Pulmonary artery endothelial cell (primary cell): ENCODE data around the gene SMARCAL1. TPM values are rescaled to one million over a fixed set of nuclear protein-coding genes. Genes with fewer than 3 reads are reported as not detected.

Source experiments
- DNase-seq: peaks from one replicate; pipeline ENCODE4 v3.0.0-alpha.2; 2011; ENCODE audit warnings: low read depth, low spot score
- total RNA-seq: library from RNA; depleted of rRNA; stranded (reverse); fragments of >200 nt; gene quantifications from 2 replicates; pipeline ENCODE4 v1.2.3, GENCODE V29; 2014

The SMARCAL1 gene
- total RNA-seq, 1 donor from 2014 or later = 11.0 TPM

- no peak for DNase-seq
These were observed 14.7 kb downstream of the SMARCAL1 start for GRCh38 chr2:216426938-216427337.

GRCh38 chr2:216428618-216429350 lies 16.5 kb downstream of the SMARCAL1 start:
- no peak for DNase-seq

GRCh38 chr2:216429428-216429827 lies 17.1 kb downstream of the SMARCAL1 start:
- DNase-seq = no peak

- no peak for DNase-seq
These were observed 18.7 kb downstream of the SMARCAL1 start for GRCh38 chr2:216430811-216431530.

GRCh38 chr2:216431531-216431856 lies 19.2 kb downstream of the SMARCAL1 start:
- no peak for DNase-seq

GRCh38 chr2:216436383-216436782 lies 24.1 kb downstream of the SMARCAL1 start:
- no peak for DNase-seq

- no peak for DNase-seq
These were observed 29.2 kb downstream of the SMARCAL1 start for GRCh38 chr2:216441308-216442010.

- no peak for DNase-seq
These were observed 33.2 kb downstream of the SMARCAL1 start for GRCh38 chr2:216445501-216445900.

- DNase-seq = no peak
These were observed 34.1 kb downstream of the SMARCAL1 start for GRCh38 chr2:216446343-216446742.

- no peak for DNase-seq
These were observed 35.0 kb downstream of the SMARCAL1 start for GRCh38 chr2:216447293-216447692.

GRCh38 chr2:216448829-216449228 lies 36.5 kb downstream of the SMARCAL1 start:
- no peak for DNase-seq

GRCh38 chr2:216450346-216450745 lies 38.1 kb downstream of the SMARCAL1 start:
- no peak for DNase-seq

- DNase-seq = no peak
These were observed 38.5 kb downstream of the SMARCAL1 start for GRCh38 chr2:216450784-216451183.

- no peak for DNase-seq
These were observed 41.8 kb downstream of the SMARCAL1 start for GRCh38 chr2:216453955-216454614.

- DNase-seq = no peak
These were observed 50.9 kb downstream of the SMARCAL1 start for GRCh38 chr2:216463148-216463547.

GRCh38 chr2:216464104-216464720 lies 51.9 kb downstream of the SMARCAL1 start:
- no peak for DNase-seq

GRCh38 chr2:216465579-216466195 lies 53.4 kb downstream of the SMARCAL1 start:
- DNase-seq = no peak

- no peak for DNase-seq
These were observed 55.6 kb downstream of the SMARCAL1 start for GRCh38 chr2:216467845-216468244.

- no peak for DNase-seq
These were observed 57.4 kb downstream of the SMARCAL1 start for GRCh38 chr2:216469661-216470060.

GRCh38 chr2:216473187-216473586 lies 60.9 kb downstream of the SMARCAL1 start:
- DNase-seq = no peak
